Loucy (cell line): ENCODE measurements around the gene SLC31A2.

Experiments
- H2AFZ ChIP-seq: fragments of 200-600 bp; sonication (generic); 2 replicates; pipeline ENCODE4 v1.6.0; 2016; ENCODE audit warnings: antibody characterized with exemption, mild to moderate bottlenecking, low read length, moderate library complexity
- H3F3A ChIP-seq: fragments of 200-600 bp; 2 replicates; pipeline ENCODE4 v1.6.0; 2016; ENCODE audit warnings: antibody characterized with exemption, low read depth, mild to moderate bottlenecking
- H3K27me3 ChIP-seq: fragments of 200-600 bp; sonication (generic); 2 replicates; pipeline ENCODE4 v1.6.1; 2014; ENCODE audit warnings: low read length, mild to moderate bottlenecking; ENCODE audit not compliant: insufficient read depth, poor library complexity, severe bottlenecking
- H3K36me3 ChIP-seq: fragments of 200-600 bp; sonication (generic); 2 replicates; pipeline ENCODE4 v1.6.1; 2016; ENCODE audit warnings: low read length; ENCODE audit not compliant: insufficient read depth
- H3K4me1 ChIP-seq: fragments of 200-600 bp; sonication (generic); 2 replicates; pipeline ENCODE4 v1.5.1; 2014; ENCODE audit warnings: low read length, mild to moderate bottlenecking; ENCODE audit not compliant: insufficient read depth, poor library complexity, severe bottlenecking
- H3K4me2 ChIP-seq: fragments of 200-600 bp; sonication (generic); 2 replicates; pipeline ENCODE4 v1.6.0; 2014; ENCODE audit warnings: antibody characterized with exemption, low read length, low read depth, mild to moderate bottlenecking; ENCODE audit not compliant: poor library complexity, severe bottlenecking
- H3K4me3 ChIP-seq: fragments of 200-600 bp; sonication (generic); 2 replicates; pipeline ENCODE4 v1.5.1; 2014; ENCODE audit warnings: low read length, mild to moderate bottlenecking, mixed read lengths; ENCODE audit not compliant: poor library complexity, severe bottlenecking
- H3K79me2 ChIP-seq: fragments of 200-600 bp; sonication (generic); 2 replicates; pipeline ENCODE4 v1.6.1; 2014; ENCODE audit warnings: low read length; ENCODE audit not compliant: insufficient read depth
- H3K9ac ChIP-seq: fragments of 200-600 bp; sonication (generic); 2 replicates; pipeline ENCODE4 v1.6.0; 2014; ENCODE audit warnings: mild to moderate bottlenecking, low read depth, low read length, moderate library complexity; ENCODE audit not compliant: poor library complexity, severe bottlenecking
- H3K9me2 ChIP-seq: fragments of 200-600 bp; sonication (generic); replicated peaks from 2 replicates; pipeline ENCODE4 v1.6.1; 2016; ENCODE audit warnings: low read depth, low read length, mixed read lengths
- H3K9me3 ChIP-seq: fragments of 200-600 bp; sonication (generic); 2 replicates; pipeline ENCODE4 v1.6.1; 2014; ENCODE audit warnings: mild to moderate bottlenecking, antibody characterized with exemption, low read length, low read depth; ENCODE audit not compliant: insufficient read depth
- H4K20me1 ChIP-seq: fragments of 200-600 bp; sonication (generic); 2 replicates; pipeline ENCODE4 v1.6.0; 2014; ENCODE audit warnings: antibody characterized with exemption, low read length, mild to moderate bottlenecking; ENCODE audit not compliant: insufficient read depth, poor library complexity, severe bottlenecking
- EZH2phosphoT487 ChIP-seq: fragments of 200-600 bp; IDR thresholded peaks from 2 replicates; pipeline ENCODE4 v1.6.1; 2018; ENCODE audit warnings: antibody characterized with exemption, mild to moderate bottlenecking, moderate library complexity, borderline replicate concordance
- TF ChIP-seq, protein P1 (sequence below): fragments of 200-600 bp; sonication (generic); conservative IDR thresholded peaks from 2 replicates; pipeline ENCODE4 v1.5.1; 2014; ENCODE audit warnings: mild to moderate bottlenecking, antibody characterized with exemption, low read length

Gene SLC31A2

GRCh38 chr9:113125386-113126035, 25.3 kb upstream of the SLC31A2 start:
- H4K20me1 ChIP-seq: no peaks in the 10 kb centered on the region
- no peak overlapping the region for H3K4me2 ChIP-seq
- H3K9me2 ChIP-seq: no peaks in the 10 kb centered on the region
- no peaks in the 10 kb centered on the region for H3K36me3 ChIP-seq
- H3K27me3 ChIP-seq: no peaks in the 10 kb centered on the region
- H3K9me3 ChIP-seq: no peaks in the 10 kb centered on the region
- H3K79me2 ChIP-seq: no peaks in the 10 kb centered on the region
- no peak overlapping the region for H2AFZ ChIP-seq
- no peak overlapping the region for H3K9ac ChIP-seq
- no peak overlapping the region for H3K4me3 ChIP-seq
- H3K4me1 ChIP-seq: no peaks in the 10 kb centered on the region
- H3F3A ChIP-seq: no peaks in the 10 kb centered on the region
- TF ChIP-seq, protein P1, sequence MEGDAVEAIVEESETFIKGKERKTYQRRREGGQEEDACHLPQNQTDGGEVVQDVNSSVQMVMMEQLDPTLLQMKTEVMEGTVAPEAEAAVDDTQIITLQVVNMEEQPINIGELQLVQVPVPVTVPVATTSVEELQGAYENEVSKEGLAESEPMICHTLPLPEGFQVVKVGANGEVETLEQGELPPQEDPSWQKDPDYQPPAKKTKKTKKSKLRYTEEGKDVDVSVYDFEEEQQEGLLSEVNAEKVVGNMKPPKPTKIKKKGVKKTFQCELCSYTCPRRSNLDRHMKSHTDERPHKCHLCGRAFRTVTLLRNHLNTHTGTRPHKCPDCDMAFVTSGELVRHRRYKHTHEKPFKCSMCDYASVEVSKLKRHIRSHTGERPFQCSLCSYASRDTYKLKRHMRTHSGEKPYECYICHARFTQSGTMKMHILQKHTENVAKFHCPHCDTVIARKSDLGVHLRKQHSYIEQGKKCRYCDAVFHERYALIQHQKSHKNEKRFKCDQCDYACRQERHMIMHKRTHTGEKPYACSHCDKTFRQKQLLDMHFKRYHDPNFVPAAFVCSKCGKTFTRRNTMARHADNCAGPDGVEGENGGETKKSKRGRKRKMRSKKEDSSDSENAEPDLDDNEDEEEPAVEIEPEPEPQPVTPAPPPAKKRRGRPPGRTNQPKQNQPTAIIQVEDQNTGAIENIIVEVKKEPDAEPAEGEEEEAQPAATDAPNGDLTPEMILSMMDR: no peak
- TF ChIP-seq EZH2phosphoT487: no peak

GRCh38 chr9:113129466-113129865, 21.3 kb upstream of the SLC31A2 start:
- Histone ChIP-seq H2AFZ (no peak overlapping the region), H3K4me3 (no peak overlapping the region), H3K36me3 (no peaks in the 10 kb centered on the region), H3F3A (no peaks in the 10 kb centered on the region), H3K4me2 (no peak overlapping the region), H3K9me3 (no peaks in the 10 kb centered on the region), H4K20me1 (no peaks in the 10 kb centered on the region), H3K79me2 (no peaks in the 10 kb centered on the region), H3K27me3 (no peaks in the 10 kb centered on the region), H3K9ac (no peak overlapping the region), H3K9me2 (no peaks in the 10 kb centered on the region), H3K4me1 (no peaks in the 10 kb centered on the region)
- no peak for TF ChIP-seq EZH2phosphoT487
- TF ChIP-seq, protein P1: no peak

DNA sequence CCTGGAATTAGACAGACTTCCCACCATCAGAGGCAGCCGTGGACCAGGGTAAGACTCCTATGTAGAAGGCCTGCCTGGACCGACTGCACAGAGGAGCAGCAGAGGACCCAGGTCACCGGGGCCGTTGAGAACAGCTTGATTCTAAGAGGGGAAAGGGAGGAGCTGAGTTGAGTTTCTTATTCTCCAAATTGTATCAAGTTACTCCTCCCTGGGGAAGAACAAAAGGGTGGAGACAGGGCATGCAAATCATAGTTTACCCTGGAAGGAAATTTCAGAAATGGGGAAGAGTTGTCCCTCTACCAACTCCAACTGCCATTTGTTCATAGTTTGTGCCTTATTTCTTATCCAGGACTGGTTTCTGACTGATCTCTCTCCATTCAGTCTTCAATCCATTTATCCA, 20.9 kb upstream of the SLC31A2 start:
- Histone ChIP-seq H3K9me3 (no peaks in the 10 kb centered on the region), H3K36me3 (no peaks in the 10 kb centered on the region), H3K27me3 (no peaks in the 10 kb centered on the region), H3K4me2 (no peak overlapping the region), H3K79me2 (no peaks in the 10 kb centered on the region), H3K9ac (no peak overlapping the region), H2AFZ (no peak overlapping the region), H3K4me3 (no peak overlapping the region), H3K4me1 (no peaks in the 10 kb centered on the region), H3K9me2 (no peaks in the 10 kb centered on the region), H3F3A (no peaks in the 10 kb centered on the region), H4K20me1 (no peaks in the 10 kb centered on the region)
- no peak for TF ChIP-seq EZH2phosphoT487
- TF ChIP-seq, protein P1: no peak
